K562 (cell line): ENCODE measurements around the gene PRKCB. TPM values are rescaled to one million over a fixed set of nuclear protein-coding genes. Genes with fewer than 3 reads are reported as not detected.
A peak's percentile ranks its signal among the peaks of the same experiment; 100 is the strongest.

Source experiments
- ATAC-seq: fragments of 200-7000 bp; cut with Tn5 transposase; 3 replicates; pipeline ENCODE4 v1.9.1; 2020; ENCODE audit warnings: moderate library complexity
- BruUV-seq: library from RNA; stranded (reverse); fragments of 400-500 nt; replicated peaks from 2 replicates; lab custom pipeline; 2021; lab: Mats Ljungman, UMichigan
- CTCF ChIA-PET: fragments of 300-600 bp; formaldehyde crosslinking; extraction: SDS; loops from one replicate; lab custom pipeline; 2021; ENCODE audit warnings: low intra/inter-chr PET ratio; lab: Yijun Ruan, JAX
- POLR2A ChIA-PET: fragments of 300-600, 350-650 bp; sonication (Branson Sonifier 250); formaldehyde crosslinking; extraction: SDS; loops from one replicate; lab custom pipeline; 2021; ENCODE audit warnings: antibody characterized with exemption, inconsistent platforms; lab: Yijun Ruan, JAX
- DNase-seq, 4 experiments: peaks; one replicate each; pipeline versions ENCODE4 v3.0.0 to v3.0.0-alpha.2; 2011 to 2018; ENCODE audit warnings: low spot score in 3 of 4, mixed read lengths in 3 of 4; ENCODE audit errors: extremely low read depth in 1 of 4
- FAIRE-seq: peaks from 2 replicates; lab custom pipeline; 2011; peaks lifted over from hg19 to GRCh38; lab: Jason Lieb, UNC
- H2AFZ ChIP-seq: 2 replicates; pipeline ENCODE4 v1.6.0; 2011; ENCODE audit warnings: low read depth, low read length, control low read depth, inconsistent platforms
- H3K27ac ChIP-seq: fragments of 200-600 bp; 3 replicates; pipeline ENCODE4 v1.8.0; 2011; ENCODE audit warnings: low read depth, mild to moderate bottlenecking, control low read depth, inconsistent platforms, low read length, moderate library complexity, mixed read lengths; ENCODE audit errors: extremely low read depth
- H3K27me3 ChIP-seq, 2 experiments: fragments of 300-600 bp in 1 of 2; 2 replicates in 1 of 2; 3 replicates in 1 of 2; pipeline versions ENCODE4 v1.6.0 to v1.8.0; 2011; ENCODE audit warnings: inconsistent platforms in 2 of 2, low read length in 2 of 2, mild to moderate bottlenecking in 1 of 2, mixed read lengths in 1 of 2, moderate library complexity in 1 of 2; ENCODE audit not compliant: control insufficient read depth in 2 of 2, insufficient read depth in 2 of 2
- H3K36me3 ChIP-seq: fragments of 300-600 bp; 3 replicates; pipeline ENCODE4 v1.8.0; 2011; ENCODE audit warnings: mild to moderate bottlenecking, low read length, inconsistent platforms; ENCODE audit not compliant: control insufficient read depth, insufficient read depth
- H3K4me1 ChIP-seq, 2 experiments: fragments of 200-600 bp in 1 of 2; replicated peaks in 1 of 2; 2 replicates in 1 of 2; 3 replicates in 1 of 2; pipeline versions ENCODE4 v1.5.1 to v1.8.0; 2011; ENCODE audit warnings: inconsistent platforms in 2 of 2, low read length in 2 of 2, mild to moderate bottlenecking in 1 of 2, mixed read lengths in 1 of 2, moderate library complexity in 1 of 2; ENCODE audit not compliant: control insufficient read depth in 2 of 2, insufficient read depth in 2 of 2
- H3K4me2 ChIP-seq: 2 replicates; pipeline ENCODE4 v1.6.1; 2011; ENCODE audit warnings: low read length, control low read depth, inconsistent platforms, mixed read lengths; ENCODE audit not compliant: insufficient read depth
- H3K4me3 ChIP-seq: fragments of 200-600 bp; sonication (generic), shearing (Covaris generic); 2 replicates; pipeline ENCODE4 v1.5.1; 2016; ENCODE audit warnings: control low read depth, inconsistent platforms
- H3K79me2 ChIP-seq: fragments of 200-600 bp; 3 replicates; pipeline ENCODE4 v1.8.0; 2011; ENCODE audit warnings: low read length, inconsistent platforms; ENCODE audit not compliant: control insufficient read depth, insufficient read depth
- H3K9ac ChIP-seq, 2 experiments: 2 replicates each; pipeline versions ENCODE4 v1.6.0 to v1.6.1; 2011; ENCODE audit warnings: low read depth in 2 of 2, low read length in 2 of 2, control low read depth in 1 of 2, inconsistent platforms in 1 of 2, mild to moderate bottlenecking in 1 of 2, mixed read lengths in 1 of 2; ENCODE audit not compliant: insufficient read depth in 1 of 2
- H3K9me1 ChIP-seq: one replicate; pipeline ENCODE4 v1.6.0; 2011; ENCODE audit warnings: inconsistent platforms, mild to moderate bottlenecking, low read length, moderate library complexity; ENCODE audit not compliant: control insufficient read depth, insufficient read depth
- H3K9me3 ChIP-seq: replicated peaks from 2 replicates; pipeline ENCODE4 v1.5.1; 2011; ENCODE audit warnings: low read depth, low read length, inconsistent platforms; ENCODE audit not compliant: control insufficient read depth, insufficient read depth
- H4K20me1 ChIP-seq: replicated peaks from 2 replicates; pipeline ENCODE4 v1.6.1; 2011; ENCODE audit warnings: low read length, inconsistent platforms, mixed read lengths; ENCODE audit not compliant: control insufficient read depth, insufficient read depth
- ARID2 ChIP-seq: fragments of 450-650 bp; IDR thresholded peaks from 2 replicates; pipeline ENCODE4 v1.6.1; 2017; ENCODE audit warnings: antibody characterized with exemption, mild to moderate bottlenecking
- BHLHE40 ChIP-seq: IDR thresholded peaks from 2 replicates; pipeline ENCODE4 v1.6.1; 2011; ENCODE audit warnings: low read length, improper control_type of control experiment
- CEBPB ChIP-seq: fragments of 450-650 bp; IDR thresholded peaks from 2 replicates; pipeline ENCODE4 v1.6.1; 2016; ENCODE audit warnings: missing genetic modification characterization, missing compliant biosample characterization
- FOXK1 ChIP-seq: sonication (generic); formaldehyde crosslinking; IDR thresholded peaks from 2 replicates; pipeline ENCODE4 v1.8.0; 2022; ENCODE audit warnings: missing genetic modification reagents, mild to moderate bottlenecking, borderline replicate concordance
- GTF2E2 ChIP-seq: fragments of 200-800 bp; sonication (Bioruptor generic); IDR thresholded peaks from 2 replicates; pipeline ENCODE4 v1.6.1; 2016; ENCODE audit warnings: missing genetic modification characterization, missing compliant biosample characterization
- HDAC2 ChIP-seq: fragments of 450-650 bp; IDR thresholded peaks from 2 replicates; pipeline ENCODE4 v1.6.1; 2016; ENCODE audit warnings: mild to moderate bottlenecking
- MYC ChIP-seq, 2 experiments: fragments of 250-450 bp in 1 of 2; sonication (Bioruptor Pico) in 1 of 2; IDR thresholded peaks; 2 replicates each; pipeline versions ENCODE4 v1.5.1 to v1.6.1; 2012 to 2021; ENCODE audit warnings: low read depth in 2 of 2, borderline replicate concordance in 1 of 2, improper control_type of control experiment in 1 of 2, low read length in 1 of 2, mild to moderate bottlenecking in 1 of 2, moderate library complexity in 1 of 2
- NR0B1 ChIP-seq: fragments of 450-650 bp; IDR thresholded peaks from one replicate; pipeline ENCODE4 v1.6.1; 2018; ENCODE audit warnings: mild to moderate bottlenecking, moderate library complexity; ENCODE audit not compliant: partially characterized antibody
- PBX2 ChIP-seq, 2 experiments: IDR thresholded peaks in 1 of 2; conservative IDR thresholded peaks in 1 of 2; 2 replicates each; pipeline ENCODE4 v1.6.1; 2016; ENCODE audit warnings: low read depth in 2 of 2, mild to moderate bottlenecking in 1 of 2, missing compliant biosample characterization in 1 of 2, missing genetic modification characterization in 1 of 2, moderate library complexity in 1 of 2
- PKNOX1 ChIP-seq: fragments of 450-650 bp; IDR thresholded peaks from 2 replicates; pipeline ENCODE4 v1.6.1; 2016
- POLR2A ChIP-seq: fragments of 450-650 bp; conservative IDR thresholded peaks from 2 replicates; pipeline ENCODE4 v1.6.1; 2016
- SRF ChIP-seq, 2 experiments: fragments of 250-450, 450-650 bp in 1 of 2; sonication (Bioruptor Pico) in 1 of 2; sonication (generic) in 1 of 2; formaldehyde crosslinking; IDR thresholded peaks; 2 replicates each; pipeline versions ENCODE4 v1.5.0 to v1.5.1; 2020 to 2022; ENCODE audit warnings: mild to moderate bottlenecking in 1 of 2, missing genetic modification reagents in 1 of 2
- TCF3 ChIP-seq: sonication (generic); formaldehyde crosslinking; IDR thresholded peaks from 2 replicates; pipeline ENCODE4 v1.4.0; 2020; ENCODE audit warnings: mild to moderate bottlenecking, missing genetic modification reagents
- TFAM ChIP-seq: fragments of 250-450 bp; sonication (Bioruptor Pico); conservative IDR thresholded peaks from 2 replicates; pipeline ENCODE4 v1.5.0; 2021; ENCODE audit warnings: mild to moderate bottlenecking, moderate library complexity
- ZNF146 ChIP-seq: IDR thresholded peaks from one replicate; pipeline ENCODE4 v1.6.1; 2018; ENCODE audit warnings: missing compliant biosample characterization; ENCODE audit not compliant: unreplicated experiment
- ZNF717 ChIP-seq: fragments of 250-450 bp; sonication (Bioruptor Pico); IDR thresholded peaks from 2 replicates; pipeline ENCODE4 v1.5.0; 2021
- WGBS: fragments of 100-300 bp; shearing (Covaris generic); methylation state at CpG from one replicate; pipeline ENCODE4 v1.1.6; 2016; ENCODE audit warnings: low coverage, mixed read lengths; ENCODE audit not compliant: insufficient coverage; ENCODE audit errors: missing lambda C conversion rate; 5-methylcytosine and 5-hydroxymethylcytosine counted together
- in situ Hi-C: fragments of 300-500 bp; cut with MboI; formaldehyde crosslinking; loops from 4 replicates; pipeline ENCODE4 v1.15.0; 2018; ENCODE audit warnings: inconsistent platforms, mixed read lengths
- intact Hi-C: fragments of 100-400 bp; cut with micrococcal nuclease; formaldehyde crosslinking; loops from 2 replicates; pipeline ENCODE4 v1.14.2; 2022
- polyA plus RNA-seq, 8 experiments: library from polyadenylated mRNA; depleted of rRNA in 4 of 8; stranded (reverse) in 5 of 8; unstranded in 3 of 8; fragments of >200 nt; fragmentation: Nextera tagmentation in 2 of 8; fragmentation: Illumina TruSeq in 1 of 8; extraction: Ambion mirVana in 2 of 8; extraction: Trizol in 1 of 8; gene quantifications; 2 replicates each; pipeline versions ENCODE4 v1.2.1 to v1.2.3, GENCODE V29; 2011 to 2014; ENCODE audit warnings: inconsistent platforms in 1 of 8, missing spikeins in 1 of 8
- total RNA-seq, 7 experiments: library from RNA; depleted of rRNA in 6 of 7; stranded (reverse); fragments of >200 nt in 6 of 7; fragmentation: Illumina TruSeq in 2 of 7; extraction: Trizol in 2 of 7; gene quantifications; 2 replicates each; pipeline versions ENCODE4 v1.2.1 to v1.2.3, GENCODE V29; 2011 to 2021; ENCODE audit warnings: low replicate concordance in 1 of 7

PRKCB gene
- total and polyA plus RNA-seq, 9 of the 15 experiments (the other 6 are each of a cell fraction or from before 2014, with no cell fraction given) = 49.9 to 276 (median 148) TPM

DNA sequence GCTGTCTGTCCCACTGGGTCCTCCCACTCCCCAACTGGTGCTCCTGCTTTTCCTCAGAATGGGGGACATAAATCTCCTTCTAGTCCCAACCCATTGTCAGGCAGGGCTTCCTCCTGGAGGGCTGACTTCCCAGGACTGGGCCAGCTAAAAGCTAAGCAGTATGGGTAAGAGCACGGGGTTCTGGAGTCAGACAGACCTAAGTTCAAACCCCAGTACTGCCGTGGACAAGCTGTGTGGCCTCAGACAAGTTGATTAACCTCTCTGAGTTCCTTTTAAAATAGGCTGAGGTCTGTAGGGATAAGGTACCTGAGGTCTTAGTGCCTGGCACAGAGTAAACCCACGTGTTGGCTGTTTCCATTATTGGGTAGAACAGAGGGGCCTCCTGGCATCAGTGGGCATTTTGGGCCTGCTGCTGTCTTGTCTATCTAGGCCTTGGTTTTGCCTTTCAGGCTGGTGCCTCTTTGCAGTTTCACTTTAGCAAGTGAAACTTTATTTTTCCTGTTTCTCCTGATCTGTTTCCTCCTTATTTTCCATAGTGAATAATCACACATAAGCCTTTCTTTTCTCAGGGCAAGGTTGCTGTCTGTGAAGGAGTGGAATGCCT is 114.6 kb downstream of the PRKCB start (continued):
- TF ChIP-seq SRF (CRISPR knock-in tag; IDR thresholded peaks at IDR 0.05) = no peak
- no peak for TF ChIP-seq POLR2A
- TF ChIP-seq GTF2E2 (tag) = no peak
- TF ChIP-seq ZNF717 (CRISPR knock-in tag) = no peak
- TF ChIP-seq TFAM (CRISPR knock-in tag) = no peak
- no peak for TF ChIP-seq ZNF146 (CRISPR knock-in tag)
- peak; percentile 16; the same call in 1 of the 2 replicates for TF ChIP-seq HDAC2
- TF ChIP-seq CEBPB (tag) = no peak

- CTCF ChIA-PET = no interaction called here
- ATAC-seq = no peak
- Histone ChIP-seq H3K4me2 (peak overlapping the region; percentile 13; the same call in 1 of the 2 replicates), H3K4me1 (peaks cover 12 to 63% of the 10 kb centered on the region in 2 experiments), H3K27ac (peak overlapping the region; percentile 85; the same call in 2 of the 3 replicates), H3K9me1 (peaks cover 3% of the 10 kb centered on the region), H3K27me3 (no peaks in the 10 kb centered on the region), H3K36me3 (peaks cover 58% of the 10 kb centered on the region), H3K9me3 (no peaks in the 10 kb centered on the region), H3K4me3 (no peak overlapping the region), H3K9ac (0 out of 4 replicates have a peak overlapping the region, but pooled peaks of 1 of the 2 experiments have one; percentile 63), H3K79me2 (peaks cover 98% of the 10 kb centered on the region), H2AFZ (no peak overlapping the region), H4K20me1 (peaks cover 13% of the 10 kb centered on the region)
- POLR2A ChIA-PET = no interaction called here
- intact Hi-C loops = loop anchor here (5.0 kb wide), 2 partner anchors 44 to 149 kb away; no protein-coding TSS in a partner anchor
- 54% methylated on average over 7 of the region's 7 CpGs for WGBS
- in situ Hi-C loops = no loop called here
- no TSS peak for BruUV-seq
- FAIRE-seq = no peak
- no peak for DNase-seq
- TF ChIP-seq BHLHE40 (peak; percentile 82), FOXK1 (no peak), PKNOX1 (peak; percentile 32), TCF3 (CRISPR knock-in tag) (no peak), ARID2 (no peak), NR0B1 (no peak), MYC (IDR thresholded peaks at IDR 0.05; ENCODE audit: low read depth, low read length) (0 out of 2 replicates have a peak, but pooled peaks have one; percentile 29), MYC (CRISPR knock-in tag; IDR thresholded peaks at IDR 0.05; ENCODE audit: borderline replicate concordance, low read depth) (no peak), PBX2 (CRISPR knock-in tag; IDR thresholded peaks at IDR 0.05; ENCODE audit: low read depth) (no peak), PBX2 (tag; conservative IDR thresholded peaks at IDR 0.05; ENCODE audit: low read depth) (peak; percentile 55)
These were observed 115.1 kb downstream of the PRKCB start for GRCh38 chr16:23950898-23951297.
